HL-60 (cell line): ENCODE results near the gene PHC2.

Experiments
- GABPA ChIP-seq: IDR thresholded peaks from 2 replicates; pipeline ENCODE4 v1.6.1; 2012; ENCODE audit warnings: low read depth
- POLR2AphosphoS5 ChIP-seq: IDR thresholded peaks from 2 replicates; pipeline ENCODE4 v1.6.1; 2012; ENCODE audit warnings: low read depth
- TF ChIP-seq, protein P1 (sequence below): IDR thresholded peaks from one replicate; pipeline ENCODE4 v1.5.1; 2011; ENCODE audit warnings: low read length, control low read depth, inconsistent platforms; ENCODE audit not compliant: insufficient read depth
- TF ChIP-seq, protein P2 (sequence below): IDR thresholded peaks from 2 replicates; pipeline ENCODE4 v1.6.1; 2012; ENCODE audit warnings: low read depth; ENCODE audit not compliant: insufficient replicate concordance

DNA sequence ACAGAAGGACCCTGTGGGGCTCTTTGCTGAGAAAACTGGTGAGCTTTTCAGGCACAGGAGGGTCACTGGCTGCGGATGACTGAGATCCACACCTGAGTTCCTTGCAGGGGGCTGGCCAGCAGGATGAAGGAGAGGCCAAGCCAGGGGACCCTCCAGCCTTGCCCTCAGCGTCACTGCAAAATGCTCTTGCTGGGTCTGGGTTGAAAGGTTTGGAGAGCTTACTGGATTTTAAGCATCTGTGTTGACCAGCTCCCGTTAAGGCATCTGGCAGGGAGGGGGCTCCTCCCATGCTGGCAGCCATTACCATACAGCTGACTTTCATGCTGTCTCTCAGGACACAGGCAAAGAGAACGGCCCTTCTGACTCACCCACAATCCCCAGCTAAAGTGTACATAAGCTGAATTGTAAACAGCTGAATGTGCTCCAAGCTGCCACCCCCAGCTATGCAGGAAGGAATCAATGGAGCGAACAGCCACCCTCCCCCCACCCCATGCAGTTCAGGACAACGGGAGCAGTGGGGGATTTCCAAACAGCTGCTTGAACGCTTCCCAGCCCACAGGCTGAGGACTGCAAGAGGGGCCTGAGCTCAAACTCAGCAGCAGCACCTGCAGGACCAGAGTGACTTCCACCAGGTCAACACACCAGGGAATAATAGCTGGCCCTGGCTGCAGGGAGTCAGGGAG, 88.7 kb downstream of the PHC2 start:
- TF ChIP-seq, protein P1, sequence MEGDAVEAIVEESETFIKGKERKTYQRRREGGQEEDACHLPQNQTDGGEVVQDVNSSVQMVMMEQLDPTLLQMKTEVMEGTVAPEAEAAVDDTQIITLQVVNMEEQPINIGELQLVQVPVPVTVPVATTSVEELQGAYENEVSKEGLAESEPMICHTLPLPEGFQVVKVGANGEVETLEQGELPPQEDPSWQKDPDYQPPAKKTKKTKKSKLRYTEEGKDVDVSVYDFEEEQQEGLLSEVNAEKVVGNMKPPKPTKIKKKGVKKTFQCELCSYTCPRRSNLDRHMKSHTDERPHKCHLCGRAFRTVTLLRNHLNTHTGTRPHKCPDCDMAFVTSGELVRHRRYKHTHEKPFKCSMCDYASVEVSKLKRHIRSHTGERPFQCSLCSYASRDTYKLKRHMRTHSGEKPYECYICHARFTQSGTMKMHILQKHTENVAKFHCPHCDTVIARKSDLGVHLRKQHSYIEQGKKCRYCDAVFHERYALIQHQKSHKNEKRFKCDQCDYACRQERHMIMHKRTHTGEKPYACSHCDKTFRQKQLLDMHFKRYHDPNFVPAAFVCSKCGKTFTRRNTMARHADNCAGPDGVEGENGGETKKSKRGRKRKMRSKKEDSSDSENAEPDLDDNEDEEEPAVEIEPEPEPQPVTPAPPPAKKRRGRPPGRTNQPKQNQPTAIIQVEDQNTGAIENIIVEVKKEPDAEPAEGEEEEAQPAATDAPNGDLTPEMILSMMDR = no peak
- TF ChIP-seq POLR2AphosphoS5 (no peak), GABPA (no peak)
- TF ChIP-seq, protein P2, sequence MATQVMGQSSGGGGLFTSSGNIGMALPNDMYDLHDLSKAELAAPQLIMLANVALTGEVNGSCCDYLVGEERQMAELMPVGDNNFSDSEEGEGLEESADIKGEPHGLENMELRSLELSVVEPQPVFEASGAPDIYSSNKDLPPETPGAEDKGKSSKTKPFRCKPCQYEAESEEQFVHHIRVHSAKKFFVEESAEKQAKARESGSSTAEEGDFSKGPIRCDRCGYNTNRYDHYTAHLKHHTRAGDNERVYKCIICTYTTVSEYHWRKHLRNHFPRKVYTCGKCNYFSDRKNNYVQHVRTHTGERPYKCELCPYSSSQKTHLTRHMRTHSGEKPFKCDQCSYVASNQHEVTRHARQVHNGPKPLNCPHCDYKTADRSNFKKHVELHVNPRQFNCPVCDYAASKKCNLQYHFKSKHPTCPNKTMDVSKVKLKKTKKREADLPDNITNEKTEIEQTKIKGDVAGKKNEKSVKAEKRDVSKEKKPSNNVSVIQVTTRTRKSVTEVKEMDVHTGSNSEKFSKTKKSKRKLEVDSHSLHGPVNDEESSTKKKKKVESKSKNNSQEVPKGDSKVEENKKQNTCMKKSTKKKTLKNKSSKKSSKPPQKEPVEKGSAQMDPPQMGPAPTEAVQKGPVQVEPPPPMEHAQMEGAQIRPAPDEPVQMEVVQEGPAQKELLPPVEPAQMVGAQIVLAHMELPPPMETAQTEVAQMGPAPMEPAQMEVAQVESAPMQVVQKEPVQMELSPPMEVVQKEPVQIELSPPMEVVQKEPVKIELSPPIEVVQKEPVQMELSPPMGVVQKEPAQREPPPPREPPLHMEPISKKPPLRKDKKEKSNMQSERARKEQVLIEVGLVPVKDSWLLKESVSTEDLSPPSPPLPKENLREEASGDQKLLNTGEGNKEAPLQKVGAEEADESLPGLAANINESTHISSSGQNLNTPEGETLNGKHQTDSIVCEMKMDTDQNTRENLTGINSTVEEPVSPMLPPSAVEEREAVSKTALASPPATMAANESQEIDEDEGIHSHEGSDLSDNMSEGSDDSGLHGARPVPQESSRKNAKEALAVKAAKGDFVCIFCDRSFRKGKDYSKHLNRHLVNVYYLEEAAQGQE = no peak
